ENCODE measurements around the gene EGR2.

GRCh38 chr10:62794306-62794705 lies 21.9 kb downstream of the EGR2 start:
- TF ChIP-seq CTCF (IDR thresholded peaks at IDR 0.05 in 2 of 3, conservative IDR thresholded peaks at IDR 0.05 in 1 of 3; ENCODE audit: control insufficient read depth in 2 of 3, extremely low read depth in 1 of 3, insufficient read depth in 1 of 3, low read depth in 3 of 3, low read length in 3 of 3) = no peak
- TF ChIP-seq ZZZ3 (IDR thresholded peaks at IDR 0.05; ENCODE audit: control insufficient read depth, insufficient read length, low read depth) = no peak
- TF ChIP-seq TCF12 (IDR thresholded peaks at IDR 0.05; ENCODE audit: low read depth, low read length) = no peak
- TF ChIP-seq POLR2A (IDR thresholded peaks at IDR 0.05; ENCODE audit: low read depth, low read length) = no peak
- no peak for TF ChIP-seq ZNF274 (IDR thresholded peaks at IDR 0.05; ENCODE audit: insufficient read depth, insufficient read length)
- TF ChIP-seq PAX5 (IDR thresholded peaks at IDR 0.05; ENCODE audit: borderline replicate concordance, low read depth, low read length) = no peak
- no peak for TF ChIP-seq NKRF (conservative IDR thresholded peaks at IDR 0.05)
- no peak for TF ChIP-seq ZNF217 (IDR thresholded peaks at IDR 0.05)
- no peak for TF ChIP-seq TAF1 (IDR thresholded peaks at IDR 0.05; ENCODE audit: borderline replicate concordance, low read depth, low read length)
- TF ChIP-seq NFYB (IDR thresholded peaks at IDR 0.05; ENCODE audit: insufficient read depth, low read depth, low read length) = no peak
- no peak for TF ChIP-seq YY1 (IDR thresholded peaks at IDR 0.05; ENCODE audit: low read depth, low read length)
- no peak for TF ChIP-seq EGR1 (IDR thresholded peaks at IDR 0.05; ENCODE audit: borderline replicate concordance in 1 of 2, low read depth in 2 of 2, low read length in 2 of 2)
- TF ChIP-seq RB1 (IDR thresholded peaks at IDR 0.05; ENCODE audit: borderline replicate concordance) = no peak
- TF ChIP-seq EZH2 (IDR thresholded peaks at IDR 0.05; ENCODE audit: borderline replicate concordance, control insufficient read depth, low read depth, low read length) = no peak

Measured in GM12878 (cell line).